ENCODE measurements around the gene APPL2.

The APPL2 gene

DNA sequence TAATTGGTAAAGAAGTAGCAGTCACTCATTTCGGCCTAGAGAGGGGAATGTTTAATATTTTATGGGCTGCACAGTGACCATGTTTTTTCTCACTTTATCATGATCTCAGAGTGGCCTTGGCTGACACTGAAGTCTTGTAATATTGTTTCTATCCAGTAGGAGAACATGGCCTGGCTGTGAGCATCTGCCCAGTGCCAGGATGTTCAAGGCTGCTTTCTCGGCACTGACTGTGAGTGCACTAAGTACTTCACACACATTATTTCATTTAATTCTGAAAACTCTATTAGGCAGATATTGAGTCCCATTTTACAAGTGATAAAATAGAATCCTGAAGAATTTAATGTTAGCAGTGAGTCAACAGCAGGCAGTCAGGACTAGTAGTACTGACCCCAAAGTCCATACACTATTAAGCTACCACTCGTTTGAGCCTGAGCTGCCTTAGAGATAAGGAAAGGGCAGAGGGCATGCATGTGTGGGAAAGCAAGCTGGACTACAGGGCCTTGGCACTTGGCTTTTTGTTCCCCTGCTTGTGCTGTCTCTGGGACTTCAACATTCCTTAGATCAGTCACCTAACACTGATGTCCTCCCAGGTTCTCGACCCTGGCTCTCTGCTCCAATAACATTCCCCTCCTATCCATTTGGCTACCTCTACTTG lies 42.2 kb upstream of the APPL2 start:
- Histone ChIP-seq H3K27me3 (no peaks in the 10 kb centered on the region), H3K9me3 (no peaks in the 10 kb centered on the region), H3K4me1 (ENCODE audit: control insufficient read depth in 1 of 2, insufficient read depth in 1 of 2, low read depth in 1 of 2, low read length in 1 of 2) (peaks cover 0 to 8% of the 10 kb centered on the region in 2 experiments), H3K27ac (no peak overlapping the region), H3K4me3 (ENCODE audit: low read depth in 1 of 2, low read length in 1 of 2) (no peak overlapping the region), H3K36me3 (no peaks in the 10 kb centered on the region)
- no peak for TF ChIP-seq CTCF (IDR thresholded peaks at IDR 0.05)

GRCh38 chr12:105275997-105276733 lies 40.2 kb upstream of the APPL2 start:
- peaks cover 0 to 8% of the 10 kb centered on the region in 2 experiments for H3K4me1 ChIP-seq (ENCODE audit: control insufficient read depth in 1 of 2, insufficient read depth in 1 of 2, low read depth in 1 of 2, low read length in 1 of 2)
- H3K9me3 ChIP-seq: no peaks in the 10 kb centered on the region
- H3K36me3 ChIP-seq: no peaks in the 10 kb centered on the region
- no peaks in the 10 kb centered on the region for H3K27me3 ChIP-seq
- no peak overlapping the region for H3K27ac ChIP-seq
- no peak overlapping the region for H3K4me3 ChIP-seq (ENCODE audit: low read depth in 1 of 2, low read length in 1 of 2)
- no peak for TF ChIP-seq CTCF (IDR thresholded peaks at IDR 0.05)

DNA sequence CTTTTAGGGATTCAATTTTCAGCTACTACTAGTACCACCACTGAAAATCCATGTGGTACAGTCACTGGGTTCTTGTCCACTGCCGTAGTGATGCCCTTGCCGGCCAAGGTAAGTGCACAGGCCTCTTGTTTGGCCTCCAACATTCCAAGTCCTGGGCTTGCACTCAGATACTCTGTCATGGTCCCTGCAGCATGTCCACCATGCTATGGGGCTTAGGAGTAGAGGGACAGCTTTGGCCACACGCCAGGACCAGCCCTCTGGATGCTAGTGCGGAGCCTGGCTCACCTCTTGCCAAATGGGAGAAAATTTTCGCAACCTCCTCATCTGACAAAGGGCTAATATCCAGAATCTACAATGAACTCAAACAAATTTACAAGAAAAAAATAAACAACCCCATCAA lies 38.6 kb upstream of the APPL2 start:
- Histone ChIP-seq H3K36me3 (no peaks in the 10 kb centered on the region), H3K27me3 (no peaks in the 10 kb centered on the region), H3K27ac (no peak overlapping the region), H3K4me1 (ENCODE audit: control insufficient read depth in 1 of 2, insufficient read depth in 1 of 2, low read depth in 1 of 2, low read length in 1 of 2) (peaks cover 0 to 8% of the 10 kb centered on the region in 2 experiments), H3K4me3 (ENCODE audit: low read depth in 1 of 2, low read length in 1 of 2) (no peak overlapping the region), H3K9me3 (no peaks in the 10 kb centered on the region)
- TF ChIP-seq CTCF (IDR thresholded peaks at IDR 0.05): no peak

DNA sequence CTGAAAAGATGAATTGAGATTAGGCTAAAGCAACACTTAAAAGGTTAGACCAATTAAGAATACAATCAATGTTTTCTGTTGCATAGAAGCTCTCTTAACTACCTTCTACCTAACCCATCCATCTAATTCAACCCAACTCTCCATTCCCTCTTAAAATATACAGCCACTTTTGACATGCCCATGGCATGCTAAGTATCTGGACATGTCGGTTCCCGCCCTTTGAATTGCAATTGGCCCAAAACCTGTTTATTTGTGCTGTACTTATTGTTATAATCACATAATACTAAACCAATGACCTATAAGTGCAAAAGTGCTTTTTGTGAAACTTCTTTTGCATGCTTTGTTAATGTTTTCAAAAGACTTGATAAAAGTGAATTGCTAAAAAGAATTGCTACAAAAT lies 37.6 kb upstream of the APPL2 start:
- Histone ChIP-seq H3K4me1 (ENCODE audit: control insufficient read depth in 1 of 2, insufficient read depth in 1 of 2, low read depth in 1 of 2, low read length in 1 of 2) (peaks cover 0 to 8% of the 10 kb centered on the region in 2 experiments), H3K27ac (no peak overlapping the region), H3K4me3 (ENCODE audit: low read depth in 1 of 2, low read length in 1 of 2) (no peak overlapping the region), H3K9me3 (no peaks in the 10 kb centered on the region), H3K27me3 (no peaks in the 10 kb centered on the region), H3K36me3 (no peaks in the 10 kb centered on the region)
- no peak for TF ChIP-seq CTCF (IDR thresholded peaks at IDR 0.05)

- no peaks in the 10 kb centered on the region for H3K27me3 ChIP-seq
- no peak overlapping the region for H3K4me3 ChIP-seq (ENCODE audit: low read depth in 1 of 2, low read length in 1 of 2)
- no peaks in the 10 kb centered on the region for H3K36me3 ChIP-seq
- H3K9me3 ChIP-seq: no peaks in the 10 kb centered on the region
- no peak for TF ChIP-seq CTCF (IDR thresholded peaks at IDR 0.05)
- H3K4me1 ChIP-seq (ENCODE audit: control insufficient read depth in 1 of 2, insufficient read depth in 1 of 2, low read depth in 1 of 2, low read length in 1 of 2): peaks cover 0 to 8% of the 10 kb centered on the region in 2 experiments
- H3K27ac ChIP-seq: no peak overlapping the region
Measured at GRCh38 chr12:105272814-105273416, 36.9 kb upstream of the APPL2 start.
